GM18507 (cell line): ENCODE measurements around the gene NUP50.
"Not testable (repeated sequence)": the region's sequence is repeated elsewhere in the genome, so short reads cannot be mapped to it uniquely, and the experiment has no call there.

Experiments used
- DNase-seq: peaks from one replicate; pipeline ENCODE4 v3.0.0; 2011; ENCODE audit warnings: low read depth; ENCODE audit not compliant: insufficient read length; ENCODE audit errors: extremely low spot score
- FAIRE-seq: peaks from 2 replicates; lab custom pipeline; 2011; peaks lifted over from hg19 to GRCh38; lab: Jason Lieb, UNC

The NUP50 gene

DNA sequence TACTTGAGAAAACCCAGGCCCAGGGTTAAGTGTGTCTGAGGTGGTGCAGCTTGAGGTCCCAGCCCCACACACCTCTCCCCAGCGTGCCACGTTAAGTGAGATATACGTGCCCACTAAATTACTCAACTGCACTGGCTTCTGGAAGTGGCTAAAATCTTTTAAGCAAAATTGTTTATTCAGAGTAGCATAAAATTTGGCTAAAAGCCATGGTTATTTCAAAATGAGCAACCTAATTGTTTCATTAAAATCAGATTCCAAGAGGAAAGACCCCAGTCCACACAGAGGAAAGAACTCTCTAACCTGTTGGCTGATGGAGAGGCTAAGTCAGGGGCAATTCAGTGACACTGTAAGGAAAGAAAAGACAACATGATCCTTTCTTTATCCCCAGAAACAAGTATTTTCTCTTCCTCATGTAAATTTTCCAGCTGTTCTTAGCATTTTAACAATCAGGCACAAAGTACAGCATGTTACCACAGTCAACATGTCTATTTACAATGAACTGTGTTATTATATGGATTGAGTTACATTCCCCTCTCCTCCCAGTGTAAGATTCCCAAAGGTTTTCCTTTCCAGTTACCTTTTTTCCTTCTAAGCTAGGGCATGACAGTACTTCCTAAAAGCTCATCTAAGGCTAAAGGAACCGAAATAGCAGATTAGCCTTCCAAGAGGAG lies 26.6 kb downstream of the NUP50 start:
- FAIRE-seq (no peak), DNase-seq (no peak)

GRCh38 chr22:45191746-45192145 lies 28.0 kb downstream of the NUP50 start:
- FAIRE-seq, DNase-seq: not testable (repeated sequence)

- no peak for FAIRE-seq
- DNase-seq, result no peak
Observed at GRCh38 chr22:45192701-45193187, 29.0 kb downstream of the NUP50 start.

DNA sequence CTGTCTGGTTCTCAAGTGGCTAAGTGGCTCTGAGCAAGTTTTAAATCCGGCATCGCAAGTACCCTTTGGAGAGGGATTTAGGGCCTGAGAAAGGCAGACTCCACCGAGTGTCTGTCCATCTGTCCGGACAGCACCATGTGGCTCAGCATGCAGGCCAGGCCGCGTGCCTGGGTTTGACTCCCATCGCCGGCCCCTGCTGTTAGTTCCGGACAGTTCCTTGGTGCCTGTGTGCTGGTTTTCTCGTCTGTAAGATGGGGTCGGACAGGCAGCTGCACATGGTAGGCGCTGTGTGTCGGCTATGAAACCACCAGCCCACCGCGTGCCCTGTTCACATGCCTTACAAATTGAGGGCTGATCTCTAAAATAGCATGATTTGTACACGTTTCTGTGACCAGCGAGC lies 31.0 kb downstream of the NUP50 start:
- FAIRE-seq, result no peak
- DNase-seq, result no peak

DNA sequence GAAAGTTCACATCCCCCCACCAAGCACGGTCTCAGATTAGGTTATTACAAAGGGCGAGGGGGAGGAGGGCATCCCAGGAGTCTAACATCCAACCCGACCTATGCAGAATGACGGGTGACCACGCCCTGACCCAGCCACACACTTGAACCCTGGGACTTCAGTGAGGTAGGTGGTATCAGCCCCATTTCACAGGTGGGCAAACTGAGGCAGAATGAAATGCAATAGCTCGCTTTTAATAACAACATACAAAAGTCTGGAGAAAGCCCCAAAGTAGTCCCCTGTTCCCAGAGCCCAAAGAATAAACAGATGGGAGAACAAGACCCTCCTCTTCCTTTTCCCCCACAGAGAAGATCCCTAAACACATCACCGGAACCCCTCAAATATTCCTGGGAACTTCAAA lies 31.9 kb downstream of the NUP50 start:
- FAIRE-seq, result no peak
- DNase-seq, result no peak

DNA sequence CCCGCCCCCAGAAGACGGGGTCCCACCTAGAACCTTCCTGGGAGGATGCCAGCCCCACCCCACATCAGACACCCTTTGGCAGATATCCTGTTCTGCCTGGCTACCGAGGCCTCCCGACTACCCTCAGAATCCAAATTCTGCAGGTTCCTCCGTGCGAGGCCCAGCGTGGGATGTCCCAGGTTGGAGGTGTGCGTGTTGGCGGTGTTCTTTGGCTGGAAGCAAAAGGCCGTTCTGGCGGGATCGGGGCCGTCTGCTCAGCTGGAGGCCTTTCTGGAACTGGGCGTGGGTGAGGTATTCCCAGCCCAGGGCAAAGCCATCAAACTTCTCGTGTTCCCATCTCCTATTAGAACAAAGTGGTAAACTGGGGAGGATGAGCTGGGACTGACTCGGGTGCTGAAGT lies 32.6 kb downstream of the NUP50 start:
- DNase-seq, result no peak

GRCh38 chr22:45196926-45197605 lies 33.3 kb downstream of the NUP50 start:
- DNase-seq (no peak), FAIRE-seq (no peak)

More for the DNA sequence above, 32.6 kb downstream of the NUP50 start:
- no peak for FAIRE-seq

DNA sequence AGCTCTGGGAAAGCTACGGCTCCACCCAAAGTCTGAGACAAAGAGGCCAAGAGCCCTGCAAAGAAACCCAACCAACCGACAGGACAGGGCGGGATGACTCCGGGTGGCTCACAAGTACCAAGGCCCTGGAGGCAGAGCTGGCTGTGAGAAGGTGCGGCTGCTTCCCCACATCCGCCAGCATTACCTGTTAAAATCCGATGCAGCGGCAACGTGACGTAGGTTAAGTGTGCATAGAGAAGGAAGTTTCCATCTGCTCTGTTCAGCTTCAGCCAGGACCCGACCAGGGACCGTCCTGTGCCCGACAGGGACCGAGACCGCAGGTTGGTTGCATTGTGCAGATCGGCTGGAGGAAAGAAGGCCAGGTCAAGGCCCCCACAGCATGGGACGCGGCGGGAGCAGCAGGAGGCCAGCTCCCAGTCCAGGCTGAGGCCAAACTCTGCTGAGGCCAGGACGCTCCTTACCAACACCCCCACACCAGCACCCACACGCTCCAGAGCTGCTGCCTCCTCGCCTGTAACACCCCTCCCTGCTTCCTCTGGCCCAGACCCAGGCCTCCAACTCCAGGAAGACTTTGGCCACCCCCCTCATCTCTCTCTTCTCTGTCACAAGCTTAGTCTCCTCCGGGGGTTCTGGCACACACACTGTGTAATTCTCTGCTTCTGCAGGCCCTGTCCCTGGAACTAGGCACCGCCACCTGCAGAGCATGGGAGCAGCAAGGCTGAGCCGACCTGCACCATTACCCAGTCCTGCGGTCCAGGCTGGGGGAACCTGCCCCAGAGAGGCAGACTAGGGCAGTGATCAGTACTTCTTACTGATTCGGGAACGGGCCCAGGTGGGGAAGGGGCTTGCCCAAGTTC lies 34.1 kb downstream of the NUP50 start:
- FAIRE-seq (no peak), DNase-seq (no peak)

- DNase-seq, result no peak
- FAIRE-seq, result no peak
Observed at GRCh38 chr22:45198463-45198795, 34.7 kb downstream of the NUP50 start.

DNA sequence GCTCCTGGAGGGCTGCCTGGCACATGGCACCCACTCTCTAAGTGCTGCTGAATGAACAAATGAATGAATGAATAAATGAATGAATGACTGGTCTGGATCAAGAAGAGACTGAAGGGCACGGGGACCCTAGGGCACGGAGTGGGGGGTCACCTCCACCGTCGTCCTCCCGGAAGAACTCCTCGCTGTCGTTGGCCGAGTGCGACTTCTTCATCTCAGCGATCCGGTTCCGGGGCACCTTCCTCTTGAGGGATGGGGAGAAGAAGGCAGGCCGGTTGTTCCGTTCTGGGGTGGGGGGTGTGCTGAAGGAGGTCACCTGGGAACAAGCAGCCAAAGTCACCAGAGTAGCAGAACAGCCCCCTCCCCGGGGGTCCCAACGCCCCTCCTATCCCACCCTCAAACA lies 36.0 kb downstream of the NUP50 start:
- DNase-seq (no peak), FAIRE-seq (no peak)

- no peak for DNase-seq
- no peak for FAIRE-seq
Observed at GRCh38 chr22:45200230-45200629, 36.5 kb downstream of the NUP50 start.

GRCh38 chr22:45200860-45201511 lies 37.3 kb downstream of the NUP50 start:
- DNase-seq (no peak), FAIRE-seq (no peak)

GRCh38 chr22:45201678-45202332 lies 38.1 kb downstream of the NUP50 start:
- DNase-seq (no peak), FAIRE-seq (no peak)

DNA sequence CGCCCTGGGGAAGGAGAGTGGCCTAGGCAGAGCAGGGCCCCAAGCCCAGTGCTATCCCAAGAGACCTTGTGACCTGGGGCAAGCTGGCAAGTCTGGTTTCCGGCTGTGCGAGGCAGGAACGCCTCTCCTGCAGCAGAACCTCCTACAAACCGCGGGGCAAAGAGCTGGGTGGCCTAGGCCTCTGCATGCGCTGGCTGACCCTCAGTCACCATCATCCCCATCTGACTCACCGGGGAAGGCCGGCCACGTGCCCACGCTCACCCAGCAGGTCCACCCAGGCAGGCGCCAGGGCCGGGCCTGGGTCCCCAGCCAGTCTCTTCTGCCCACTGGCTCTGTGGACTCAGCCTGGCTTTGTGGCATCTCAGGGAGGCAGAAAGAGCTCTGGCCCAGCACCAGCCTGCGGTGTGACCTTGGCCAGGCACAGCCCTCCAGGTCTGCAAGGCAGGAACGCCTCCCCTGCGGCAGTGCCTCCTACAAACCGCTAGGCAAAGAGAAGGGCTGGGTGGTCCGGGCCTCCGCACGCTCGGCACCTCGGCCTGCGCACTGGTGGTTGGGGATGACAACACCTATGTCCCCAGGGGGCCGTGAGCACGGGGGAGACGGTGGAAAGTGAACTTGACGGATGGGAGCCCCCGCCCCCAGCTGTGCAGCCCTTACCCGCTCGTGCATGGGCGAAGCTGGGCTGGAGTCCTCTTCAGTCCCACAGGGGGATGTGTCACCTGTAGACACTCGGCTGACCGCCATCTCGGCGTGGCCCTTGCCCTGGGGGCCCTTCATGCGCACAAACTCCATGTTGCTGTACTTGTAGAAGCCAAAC lies 38.8 kb downstream of the NUP50 start:
- FAIRE-seq, result no peak

GRCh38 chr22:45203150-45203951 lies 39.6 kb downstream of the NUP50 start:
- FAIRE-seq (no peak), DNase-seq (no peak)

More for the DNA sequence above, 38.8 kb downstream of the NUP50 start:
- DNase-seq, result no peak

DNA sequence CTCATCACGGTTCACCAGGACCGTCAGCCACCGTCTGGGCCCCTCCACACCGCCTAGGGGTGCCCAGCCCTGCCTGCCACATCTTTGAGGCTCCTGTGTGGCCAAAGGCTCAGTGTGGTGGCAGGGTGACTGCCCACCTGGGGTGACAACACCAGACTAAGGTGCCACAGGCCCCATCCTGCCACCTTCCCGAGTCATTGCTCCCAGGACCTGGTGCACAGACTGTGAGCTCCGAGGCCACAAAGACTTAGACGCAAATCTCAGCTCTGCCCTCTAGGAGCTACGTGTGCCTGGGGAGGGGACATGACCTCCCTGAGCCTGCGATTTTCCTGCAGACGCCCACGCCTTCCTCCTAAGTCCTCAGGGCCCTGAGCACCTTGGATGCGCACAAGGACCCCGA lies 40.5 kb downstream of the NUP50 start:
- DNase-seq (no peak), FAIRE-seq (no peak)

GRCh38 chr22:45204819-45205218 lies 41.1 kb downstream of the NUP50 start:
- no peak for DNase-seq
- no peak for FAIRE-seq
